Measurements from ENCODE around the gene TMPRSS3.

DNA sequence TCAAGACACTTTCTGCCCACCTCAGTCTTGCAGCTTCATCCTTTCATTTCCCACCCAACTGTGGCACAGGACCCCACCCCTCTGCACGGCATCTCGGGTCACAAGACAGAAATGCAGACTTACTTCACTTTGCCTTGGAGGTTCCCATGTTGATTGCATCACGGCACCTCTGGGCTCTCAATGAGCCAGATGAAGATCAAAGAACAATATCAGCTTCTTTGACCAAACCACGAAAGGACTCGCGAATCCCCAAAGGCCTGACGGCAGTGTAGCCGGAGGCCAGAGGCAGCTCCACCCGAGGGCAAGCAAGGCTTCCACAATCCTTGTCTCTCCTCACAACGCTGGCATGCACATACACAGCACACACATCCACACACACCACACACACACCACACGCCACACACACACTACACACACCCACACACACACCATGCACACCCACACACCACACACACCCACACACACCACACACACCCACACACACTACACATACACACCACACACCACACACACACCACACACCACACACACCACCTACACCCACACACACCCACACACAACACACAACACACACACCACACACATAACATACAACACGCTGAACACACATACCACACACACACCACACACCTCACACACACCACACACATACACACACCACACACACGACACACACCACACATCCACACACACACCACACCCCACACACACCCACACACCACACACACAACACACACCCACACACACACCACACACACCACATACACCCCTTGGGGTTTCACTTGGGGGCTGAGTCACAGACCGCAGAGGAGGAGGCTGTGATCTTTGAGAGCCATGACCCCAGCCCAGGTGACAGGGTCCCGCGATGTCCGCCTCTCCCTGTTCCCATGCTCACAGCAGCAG, 43.7 kb upstream of the TMPRSS3 start:
- TF ChIP-seq, protein P1, sequence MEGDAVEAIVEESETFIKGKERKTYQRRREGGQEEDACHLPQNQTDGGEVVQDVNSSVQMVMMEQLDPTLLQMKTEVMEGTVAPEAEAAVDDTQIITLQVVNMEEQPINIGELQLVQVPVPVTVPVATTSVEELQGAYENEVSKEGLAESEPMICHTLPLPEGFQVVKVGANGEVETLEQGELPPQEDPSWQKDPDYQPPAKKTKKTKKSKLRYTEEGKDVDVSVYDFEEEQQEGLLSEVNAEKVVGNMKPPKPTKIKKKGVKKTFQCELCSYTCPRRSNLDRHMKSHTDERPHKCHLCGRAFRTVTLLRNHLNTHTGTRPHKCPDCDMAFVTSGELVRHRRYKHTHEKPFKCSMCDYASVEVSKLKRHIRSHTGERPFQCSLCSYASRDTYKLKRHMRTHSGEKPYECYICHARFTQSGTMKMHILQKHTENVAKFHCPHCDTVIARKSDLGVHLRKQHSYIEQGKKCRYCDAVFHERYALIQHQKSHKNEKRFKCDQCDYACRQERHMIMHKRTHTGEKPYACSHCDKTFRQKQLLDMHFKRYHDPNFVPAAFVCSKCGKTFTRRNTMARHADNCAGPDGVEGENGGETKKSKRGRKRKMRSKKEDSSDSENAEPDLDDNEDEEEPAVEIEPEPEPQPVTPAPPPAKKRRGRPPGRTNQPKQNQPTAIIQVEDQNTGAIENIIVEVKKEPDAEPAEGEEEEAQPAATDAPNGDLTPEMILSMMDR (IDR thresholded peaks at IDR 0.05) = no peak
- TF ChIP-seq POLR2A (IDR thresholded peaks at IDR 0.05; ENCODE audit: low read length) (no peak), EP300 (IDR thresholded peaks at IDR 0.05) (no peak)
